Neural progenitor cell (in vitro differentiated cells): ENCODE measurements around the gene HS3ST4.

Experiments used
- CTCF ChIP-seq: fragments of 200-600 bp; sonication (generic); IDR thresholded peaks from 2 replicates; pipeline ENCODE4 v1.5.1; 2017; ENCODE audit warnings: antibody characterized with exemption, mild to moderate bottlenecking
- EZH2 ChIP-seq: fragments of 200-600 bp; sonication (generic); IDR thresholded peaks from 2 replicates; pipeline ENCODE4 v1.6.1; 2017; ENCODE audit warnings: antibody characterized with exemption, mild to moderate bottlenecking, moderate library complexity

DNA sequence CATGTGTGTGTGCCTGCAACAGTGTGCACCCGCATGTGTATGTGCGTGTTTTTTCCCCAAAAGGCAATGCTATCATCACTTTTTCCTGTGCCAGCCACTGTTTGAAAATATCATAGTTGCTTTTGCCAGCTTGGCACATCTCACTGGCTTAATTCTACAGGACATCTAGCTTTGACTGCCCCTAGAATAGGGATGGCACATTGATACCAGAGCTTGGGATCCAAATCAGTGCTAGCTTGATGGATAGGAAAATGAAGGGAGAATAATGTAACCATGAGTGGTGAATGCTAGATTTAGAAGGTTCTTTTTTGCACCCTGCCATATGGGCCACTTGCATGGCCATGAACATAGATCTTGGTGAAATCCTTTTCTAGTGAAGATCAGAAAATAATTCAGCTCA lies 72.7 kb downstream of the HS3ST4 start:
- TF ChIP-seq CTCF (no peak), EZH2 (no peak)
